H9 (cell line): ENCODE measurements around the gene CAMKK1. TPM values are rescaled to one million over a fixed set of nuclear protein-coding genes. Genes with fewer than 3 reads are reported as not detected.

ENCODE experiments used
- DNase-seq: peaks from one replicate; pipeline ENCODE4 v3.0.0-alpha.2; 2017
- H2AFZ ChIP-seq: one replicate; pipeline ENCODE4 v1.6.1; 2013; ENCODE audit warnings: mild to moderate bottlenecking, low read length, control low read depth, moderate library complexity
- H2AK5ac ChIP-seq: 2 replicates; pipeline ENCODE4 v1.6.1; 2013; ENCODE audit warnings: low read length, control low read depth, mixed read lengths; ENCODE audit not compliant: insufficient read length
- H2BK120ac ChIP-seq: one replicate; pipeline ENCODE4 v1.6.1; 2013; ENCODE audit warnings: low read depth, mild to moderate bottlenecking, low read length, control low read depth, inconsistent platforms; ENCODE audit not compliant: poor library complexity, severe bottlenecking
- H2BK12ac ChIP-seq: 2 replicates; pipeline ENCODE4 v1.6.1; 2013; ENCODE audit warnings: low read length, control low read depth, mixed read lengths, low read depth; ENCODE audit not compliant: insufficient read length
- H2BK15ac ChIP-seq: 2 replicates; pipeline ENCODE4 v1.6.1; 2013; ENCODE audit warnings: low read depth, low read length, control low read depth
- H2BK20ac ChIP-seq: one replicate; pipeline ENCODE4 v1.6.1; 2013; ENCODE audit warnings: low read depth, mild to moderate bottlenecking, low read length, control low read depth, inconsistent platforms; ENCODE audit not compliant: poor library complexity, severe bottlenecking
- H2BK5ac ChIP-seq: 2 replicates; pipeline ENCODE4 v1.6.1; 2013; ENCODE audit warnings: low read length, control low read depth, mixed read lengths; ENCODE audit not compliant: insufficient read length
- H3K14ac ChIP-seq: 2 replicates; pipeline ENCODE4 v1.6.1; 2013; ENCODE audit warnings: low read length, control low read depth; ENCODE audit not compliant: insufficient read depth
- H3K18ac ChIP-seq: 2 replicates; pipeline ENCODE4 v1.6.1; 2013; ENCODE audit warnings: low read depth, mild to moderate bottlenecking, mixed read lengths, low read length, control low read depth; ENCODE audit not compliant: insufficient read length
- H3K23ac ChIP-seq: 2 replicates; pipeline ENCODE4 v1.6.1; 2013; ENCODE audit warnings: low read length, control low read depth, mixed read lengths, low read depth; ENCODE audit not compliant: insufficient read length
- H3K23me2 ChIP-seq: 2 replicates; pipeline ENCODE4 v1.6.1; 2013; ENCODE audit warnings: low read depth, mild to moderate bottlenecking, mixed read lengths, low read length, control low read depth; ENCODE audit not compliant: insufficient read length, poor library complexity, severe bottlenecking
- H3K27ac ChIP-seq: 2 replicates; pipeline ENCODE4 v1.5.1; 2013; ENCODE audit warnings: low read length, control low read depth, mixed read lengths, low read depth; ENCODE audit not compliant: insufficient read length
- H3K27me3 ChIP-seq: 2 replicates; pipeline ENCODE4 v1.6.1; 2013; ENCODE audit warnings: low read length, control low read depth, inconsistent platforms; ENCODE audit not compliant: insufficient read depth
- H3K4ac ChIP-seq: 2 replicates; pipeline ENCODE4 v1.6.1; 2013; ENCODE audit warnings: low read depth, mild to moderate bottlenecking, control low read depth, inconsistent platforms, low read length, moderate library complexity
- H3K4me1 ChIP-seq: 2 replicates; pipeline ENCODE4 v1.6.1; 2013; ENCODE audit warnings: low read length, control low read depth, inconsistent platforms; ENCODE audit not compliant: insufficient read depth
- H3K4me2 ChIP-seq: 2 replicates; pipeline ENCODE4 v1.6.1; 2013; ENCODE audit warnings: low read length, control low read depth, mixed read lengths; ENCODE audit not compliant: insufficient read length, insufficient read depth
- H3K56ac ChIP-seq: 2 replicates; pipeline ENCODE4 v1.6.1; 2013; ENCODE audit warnings: low read depth, mild to moderate bottlenecking, mixed read lengths, low read length, control low read depth; ENCODE audit not compliant: insufficient read length
- H3K79me1 ChIP-seq: 2 replicates; pipeline ENCODE4 v1.6.1; 2013; ENCODE audit warnings: low read depth, mild to moderate bottlenecking, moderate library complexity, low read length, control low read depth, inconsistent platforms; ENCODE audit not compliant: insufficient read depth, poor library complexity, severe bottlenecking
- H3K79me2 ChIP-seq: 2 replicates; pipeline ENCODE4 v1.6.1; 2013; ENCODE audit warnings: low read length, control low read depth, inconsistent platforms; ENCODE audit not compliant: insufficient read depth
- H3K9ac ChIP-seq: 2 replicates; pipeline ENCODE4 v1.6.1; 2013; ENCODE audit warnings: low read length, control low read depth, mixed read lengths; ENCODE audit not compliant: insufficient read length; ENCODE audit errors: extremely low read depth
- H3K9me3 ChIP-seq: one replicate; pipeline ENCODE4 v1.6.1; 2013; ENCODE audit warnings: low read depth, low read length, inconsistent platforms; ENCODE audit not compliant: control insufficient read depth
- H3T11ph ChIP-seq: one replicate; pipeline ENCODE4 v1.6.1; 2013; ENCODE audit warnings: mild to moderate bottlenecking, low read length, control low read depth, inconsistent platforms
- H4K20me1 ChIP-seq: one replicate; pipeline ENCODE4 v1.6.1; 2013; ENCODE audit not compliant: control insufficient read depth, insufficient read length, insufficient read depth
- H4K5ac ChIP-seq: 2 replicates; pipeline ENCODE4 v1.6.1; 2013; ENCODE audit warnings: low read depth, mild to moderate bottlenecking, mixed read lengths, low read length, control low read depth; ENCODE audit not compliant: insufficient read length
- H4K8ac ChIP-seq: replicated peaks from 2 replicates; pipeline ENCODE4 v1.6.1; 2013; ENCODE audit warnings: low read length, control low read depth, mixed read lengths, low read depth; ENCODE audit not compliant: insufficient read length
- H4K91ac ChIP-seq: 2 replicates; pipeline ENCODE4 v1.6.1; 2013; ENCODE audit warnings: low read depth, mild to moderate bottlenecking, moderate library complexity, mixed read lengths, low read length, control low read depth; ENCODE audit not compliant: insufficient read length
- H3K27ac Mint-ChIP-seq, 3 experiments: 2 replicates in 2 of 3; 3 replicates in 1 of 3; pipeline ENCODE4 v1.8.0; 2020 to 2021; ENCODE audit warnings: mixed read lengths in 3 of 3, mild to moderate bottlenecking in 1 of 3, moderate library complexity in 1 of 3
- H3K27me3 Mint-ChIP-seq: 2 replicates; pipeline ENCODE4 v1.8.0; 2021; ENCODE audit warnings: low read depth, mild to moderate bottlenecking, moderate library complexity, mixed read lengths
- H3K36me3 Mint-ChIP-seq, 3 experiments: 2 replicates in 2 of 3; 3 replicates in 1 of 3; pipeline ENCODE4 v1.8.0; 2020 to 2021; ENCODE audit warnings: low read depth in 3 of 3, mixed read lengths in 3 of 3; ENCODE audit not compliant: insufficient read depth in 1 of 3
- H3K4me1 Mint-ChIP-seq, 2 experiments: 2 replicates each; pipeline ENCODE4 v1.8.0; 2020; ENCODE audit warnings: mixed read lengths in 2 of 2
- H3K4me3 Mint-ChIP-seq, 2 experiments: 2 replicates in 1 of 2; 3 replicates in 1 of 2; pipeline ENCODE4 v1.8.0; 2020 to 2021; ENCODE audit warnings: mild to moderate bottlenecking in 2 of 2, mixed read lengths in 2 of 2, moderate library complexity in 1 of 2
- H3K9me3 Mint-ChIP-seq, 2 experiments: 2 replicates in 1 of 2; 3 replicates in 1 of 2; pipeline ENCODE4 v1.8.0; 2020; ENCODE audit warnings: mild to moderate bottlenecking in 2 of 2, mixed read lengths in 2 of 2, moderate library complexity in 1 of 2
- WGBS: extraction: QIAGEN DNeasy Blood & Tissue Kit; methylation state at CpG from one replicate; pipeline ENCODE4 v1.1.7; 2013; ENCODE audit warnings: missing lambda C conversion rate, low lambda C conversion rate, mixed read lengths; ENCODE audit not compliant: insufficient read length; ENCODE audit errors: extremely low coverage; 5-methylcytosine and 5-hydroxymethylcytosine counted together
- total RNA-seq: library from RNA; stranded (reverse); gene quantifications from 2 replicates; pipeline ENCODE4 v1.2.1, GENCODE V29; 2021
- TF ChIP-seq, protein P1 (sequence below): fragments of 200-600 bp; sonication (generic); conservative IDR thresholded peaks from 3 replicates; pipeline ENCODE4 v1.8.0; 2021; ENCODE audit warnings: antibody characterized with exemption, mild to moderate bottlenecking

Gene CAMKK1
- total RNA-seq, 1 experiment from 2014 or later: 6.7 TPM

DNA sequence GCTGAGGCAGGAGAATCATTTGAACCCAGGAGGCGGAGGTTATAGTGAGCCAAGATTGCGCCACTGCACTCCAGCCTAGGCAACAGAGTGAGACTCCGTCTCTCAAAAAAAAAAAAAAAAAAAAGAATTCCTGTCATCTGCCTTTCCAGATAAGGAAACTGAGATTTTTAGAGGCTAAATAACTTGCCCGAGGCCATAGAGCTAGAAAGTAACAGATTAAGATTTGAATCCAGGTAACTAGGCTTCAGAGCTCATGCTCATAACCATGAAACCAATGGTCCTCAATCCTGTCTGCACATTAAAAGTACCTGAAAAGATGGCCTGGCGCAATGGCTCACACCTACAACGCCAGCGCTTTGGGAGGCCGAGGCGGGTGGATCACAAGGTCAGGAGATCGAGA, 56.3 kb downstream of the CAMKK1 start:
- no peak overlapping the region for H4K8ac ChIP-seq
- H4K5ac ChIP-seq: no peak overlapping the region
- H3K9ac ChIP-seq: no peak overlapping the region
- TF ChIP-seq, protein P1, sequence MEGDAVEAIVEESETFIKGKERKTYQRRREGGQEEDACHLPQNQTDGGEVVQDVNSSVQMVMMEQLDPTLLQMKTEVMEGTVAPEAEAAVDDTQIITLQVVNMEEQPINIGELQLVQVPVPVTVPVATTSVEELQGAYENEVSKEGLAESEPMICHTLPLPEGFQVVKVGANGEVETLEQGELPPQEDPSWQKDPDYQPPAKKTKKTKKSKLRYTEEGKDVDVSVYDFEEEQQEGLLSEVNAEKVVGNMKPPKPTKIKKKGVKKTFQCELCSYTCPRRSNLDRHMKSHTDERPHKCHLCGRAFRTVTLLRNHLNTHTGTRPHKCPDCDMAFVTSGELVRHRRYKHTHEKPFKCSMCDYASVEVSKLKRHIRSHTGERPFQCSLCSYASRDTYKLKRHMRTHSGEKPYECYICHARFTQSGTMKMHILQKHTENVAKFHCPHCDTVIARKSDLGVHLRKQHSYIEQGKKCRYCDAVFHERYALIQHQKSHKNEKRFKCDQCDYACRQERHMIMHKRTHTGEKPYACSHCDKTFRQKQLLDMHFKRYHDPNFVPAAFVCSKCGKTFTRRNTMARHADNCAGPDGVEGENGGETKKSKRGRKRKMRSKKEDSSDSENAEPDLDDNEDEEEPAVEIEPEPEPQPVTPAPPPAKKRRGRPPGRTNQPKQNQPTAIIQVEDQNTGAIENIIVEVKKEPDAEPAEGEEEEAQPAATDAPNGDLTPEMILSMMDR: no peak
- Mint-ChIP-seq H3K9me3 (no peaks in the 10 kb centered on the region), H3K27me3 (peaks cover 1% of the 10 kb centered on the region; the same call in 1 of the 2 replicates), H3K4me1 (no peaks in the 10 kb centered on the region), H3K27ac (peak overlapping the region in 1 of 3 experiments; percentile 65; a peak in 1 of 7 replicates), H3K4me3 (no peak overlapping the region), H3K36me3 (peaks cover 26 to 79% (median 73%) of the 10 kb centered on the region in 3 experiments; a peak in 6 of 7 replicates)
- WGBS: no CpG with 5 or more reads among the region's 10 CpGs
- no peak overlapping the region for H2BK20ac ChIP-seq
- no peaks in the 10 kb centered on the region for H3K4me1 ChIP-seq
- no peak overlapping the region for H2BK5ac ChIP-seq
- no peak for DNase-seq
- H3K14ac ChIP-seq: no peak overlapping the region
- no peaks in the 10 kb centered on the region for H3K9me3 ChIP-seq
- no peak overlapping the region for H3K56ac ChIP-seq
- no peak overlapping the region for H3K18ac ChIP-seq
- no peak overlapping the region for H2BK15ac ChIP-seq
- H2AFZ ChIP-seq: no peak overlapping the region
- H3K27me3 ChIP-seq: no peaks in the 10 kb centered on the region
- no peaks in the 10 kb centered on the region for H4K20me1 ChIP-seq
- H3K79me2 ChIP-seq: 0 out of 2 replicates have a peak, but pooled peaks cover 2% of the 10 kb centered on the region
- H3T11ph ChIP-seq: no peak overlapping the region
- H4K91ac ChIP-seq: no peak overlapping the region
- H2BK120ac ChIP-seq: no peak overlapping the region
- no peaks in the 10 kb centered on the region for H3K23me2 ChIP-seq
- H2AK5ac ChIP-seq: no peak overlapping the region
- no peak overlapping the region for H3K23ac ChIP-seq
- no peak overlapping the region for H3K27ac ChIP-seq
- H3K4ac ChIP-seq: no peak overlapping the region
- H2BK12ac ChIP-seq: no peak overlapping the region
- no peak overlapping the region for H3K4me2 ChIP-seq
- H3K79me1 ChIP-seq: peaks cover 4% of the 10 kb centered on the region
